ENCODE data around the gene ARHGAP24.

ARHGAP24 gene

DNA sequence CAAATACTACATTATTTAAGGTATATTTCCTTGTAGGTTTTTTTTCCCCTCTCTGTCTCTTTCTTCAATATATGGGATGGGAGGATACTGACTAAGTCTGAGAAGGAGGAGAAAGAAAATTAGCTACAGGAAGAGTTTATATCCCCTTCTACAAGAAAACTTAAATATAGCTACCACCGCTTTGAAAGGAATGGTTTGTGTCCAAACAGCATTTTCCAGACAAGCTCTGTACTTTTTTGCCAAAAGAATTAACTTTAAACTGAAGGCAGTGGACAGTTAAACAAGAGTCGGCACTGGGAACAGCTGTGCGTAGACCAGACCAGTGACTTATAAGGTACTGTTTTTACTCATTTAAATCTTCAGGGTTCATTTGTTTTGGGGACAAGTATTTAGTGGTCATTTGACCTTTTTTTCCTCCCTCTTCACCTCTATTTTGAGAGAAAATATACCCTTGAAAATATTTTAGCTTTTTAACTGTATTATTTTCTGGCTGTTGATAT, 303.7 kb downstream of the ARHGAP24 start:
- no peak for DNase-seq (ENCODE audit: low spot score)

- no peak for DNase-seq (ENCODE audit: low spot score)
These were observed 304.2 kb downstream of the ARHGAP24 start for GRCh38 chr4:85779165-85779564.

DNA sequence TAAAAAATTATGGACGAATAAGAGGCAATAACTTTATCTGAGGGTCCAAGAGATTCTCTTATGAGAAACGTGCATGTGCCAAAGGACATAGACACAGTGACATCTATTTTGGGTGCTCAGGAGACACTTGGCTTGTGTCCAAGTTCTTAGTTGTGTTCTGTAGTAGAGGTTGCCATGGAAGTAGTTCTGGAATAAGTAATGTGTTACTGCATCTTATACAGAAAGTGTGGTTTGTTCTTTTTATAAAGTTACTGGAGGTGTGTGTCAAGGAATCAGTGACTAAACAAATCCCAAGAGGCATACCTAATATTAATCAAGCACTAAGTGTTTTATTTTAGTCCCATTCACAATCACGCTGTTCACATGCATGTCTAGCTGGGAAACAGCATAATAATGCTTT, 305.7 kb downstream of the ARHGAP24 start:
- no peak for DNase-seq (ENCODE audit: low spot score)

DNA sequence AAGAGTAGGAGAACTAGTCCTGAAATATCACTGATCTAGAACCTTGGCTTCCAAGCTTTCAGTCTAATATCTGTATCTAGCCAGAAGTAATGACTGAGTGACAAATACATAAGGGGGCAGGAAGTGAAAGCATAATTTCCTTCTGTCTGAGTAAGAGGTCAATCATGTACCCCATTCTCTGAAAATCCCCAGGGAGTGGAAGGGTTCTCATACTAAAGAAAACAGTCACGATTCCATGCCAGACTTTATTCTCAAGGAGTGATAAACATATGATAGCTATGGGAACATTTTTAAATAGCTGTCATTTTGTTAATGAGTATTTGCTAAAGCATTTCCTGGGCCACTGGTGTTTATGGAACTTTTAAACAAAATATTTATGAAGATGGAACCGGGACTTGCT, 308.5 kb downstream of the ARHGAP24 start:
- DNase-seq (ENCODE audit: low spot score) = no peak

DNA sequence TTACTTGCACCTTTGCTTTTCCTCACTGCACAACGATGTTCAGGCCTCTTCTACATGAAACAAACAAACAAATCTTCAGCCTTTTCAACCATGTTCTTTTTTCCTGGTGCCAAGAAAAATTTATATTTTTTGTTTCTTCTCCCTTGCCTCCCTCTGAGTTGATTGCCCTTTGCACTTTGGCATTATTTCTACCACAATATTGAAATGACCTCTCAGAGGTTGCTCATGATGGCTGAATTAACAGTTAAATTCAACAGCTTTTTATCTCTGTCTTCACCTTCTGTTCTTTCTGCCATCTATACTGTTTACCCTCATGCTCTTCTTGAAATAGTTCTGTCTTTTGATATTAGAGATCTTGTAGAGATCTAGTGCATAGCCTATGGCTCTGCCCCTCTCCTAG, 308.9 kb downstream of the ARHGAP24 start:
- DNase-seq (ENCODE audit: low spot score) = no peak

DNA sequence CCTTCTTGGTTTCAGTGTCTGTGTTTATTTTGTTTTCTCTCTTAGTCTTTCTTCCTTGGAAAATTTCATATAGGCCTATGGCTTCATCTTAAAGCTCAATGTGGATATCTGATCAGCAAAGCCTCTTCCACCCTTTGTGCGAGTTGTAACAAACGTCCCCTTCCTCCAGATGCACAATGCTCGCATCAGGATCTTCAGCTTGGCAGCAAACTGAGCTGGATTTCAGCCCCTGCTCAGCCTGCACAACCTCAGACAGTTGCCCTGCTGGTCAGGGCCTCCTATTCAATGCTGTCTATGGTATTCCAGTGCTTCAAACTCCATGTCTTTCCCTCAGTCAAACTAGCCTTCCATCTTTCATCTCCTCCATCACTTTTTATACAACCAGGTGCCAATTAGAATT, 309.4 kb downstream of the ARHGAP24 start:
- DNase-seq (ENCODE audit: low spot score) = no peak

GRCh38 chr4:85784947-85785346, 310.0 kb downstream of the ARHGAP24 start:
- DNase-seq (ENCODE audit: low spot score) = no peak

DNA sequence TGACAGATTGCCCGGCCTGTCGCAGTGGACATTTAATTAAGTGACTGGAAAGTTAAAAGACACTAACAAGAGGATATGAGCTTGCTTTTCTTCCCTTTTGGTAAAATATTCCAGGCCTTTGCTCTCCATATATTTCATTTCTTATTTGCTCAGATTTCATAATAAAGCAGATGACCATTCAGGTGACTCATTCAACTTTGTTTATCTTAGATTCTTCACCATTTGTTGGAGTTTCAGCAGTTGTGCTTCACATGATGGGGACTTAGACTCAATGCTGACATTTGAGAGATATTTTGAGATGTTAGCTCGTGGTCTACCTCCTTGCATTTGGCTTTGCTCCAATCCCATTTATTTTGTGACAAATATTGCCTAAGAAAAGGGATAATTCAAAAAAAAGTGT, 312.2 kb downstream of the ARHGAP24 start:
- no peak for DNase-seq (ENCODE audit: low spot score)

DNA sequence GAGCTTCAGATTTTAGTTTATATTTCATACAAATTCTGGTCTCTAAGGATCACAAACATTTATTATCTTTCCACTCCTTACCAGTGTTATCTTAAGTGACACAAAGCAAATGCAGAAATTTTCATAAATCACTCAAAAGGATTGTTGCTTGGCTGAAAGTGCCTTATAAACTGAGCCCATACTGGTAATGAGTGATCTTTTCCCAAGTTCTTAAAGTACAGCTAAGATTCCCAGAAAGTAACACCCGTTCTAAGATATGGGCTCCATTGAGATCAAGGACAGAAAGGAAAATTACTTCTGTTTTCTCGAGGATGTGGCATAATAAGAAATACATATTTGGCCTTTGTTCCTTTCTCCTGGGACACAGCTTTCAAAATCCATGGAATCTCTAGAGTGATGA, 313.7 kb downstream of the ARHGAP24 start:
- DNase-seq (ENCODE audit: low spot score) = no peak

GRCh38 chr4:85789241-85789640, 314.3 kb downstream of the ARHGAP24 start:
- DNase-seq (ENCODE audit: low spot score) = no peak

DNA sequence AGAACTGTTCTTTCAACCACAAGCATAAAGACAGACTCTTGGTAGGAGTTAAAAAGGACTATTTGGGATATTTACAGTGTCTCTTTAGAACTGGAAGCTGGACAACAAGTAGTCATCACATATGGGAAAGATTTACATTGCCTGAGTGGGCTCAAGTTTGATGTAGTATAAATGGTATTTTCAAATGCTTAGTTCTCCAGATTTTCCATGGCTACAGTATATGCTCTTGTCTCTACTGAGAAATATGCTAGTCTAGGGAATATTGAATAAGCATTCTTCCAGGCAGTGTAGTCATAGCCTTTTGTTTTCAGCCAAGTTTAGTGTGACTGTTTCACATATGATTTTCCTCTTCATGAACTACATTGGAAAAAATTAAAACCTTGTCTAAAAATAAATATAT, 315.6 kb downstream of the ARHGAP24 start:
- DNase-seq (ENCODE audit: low spot score) = no peak

GRCh38 chr4:85792376-85793232, 317.7 kb downstream of the ARHGAP24 start:
- DNase-seq (ENCODE audit: low spot score) = no peak

GRCh38 chr4:85793233-85793585, 318.3 kb downstream of the ARHGAP24 start:
- DNase-seq (ENCODE audit: low spot score) = no peak

DNA sequence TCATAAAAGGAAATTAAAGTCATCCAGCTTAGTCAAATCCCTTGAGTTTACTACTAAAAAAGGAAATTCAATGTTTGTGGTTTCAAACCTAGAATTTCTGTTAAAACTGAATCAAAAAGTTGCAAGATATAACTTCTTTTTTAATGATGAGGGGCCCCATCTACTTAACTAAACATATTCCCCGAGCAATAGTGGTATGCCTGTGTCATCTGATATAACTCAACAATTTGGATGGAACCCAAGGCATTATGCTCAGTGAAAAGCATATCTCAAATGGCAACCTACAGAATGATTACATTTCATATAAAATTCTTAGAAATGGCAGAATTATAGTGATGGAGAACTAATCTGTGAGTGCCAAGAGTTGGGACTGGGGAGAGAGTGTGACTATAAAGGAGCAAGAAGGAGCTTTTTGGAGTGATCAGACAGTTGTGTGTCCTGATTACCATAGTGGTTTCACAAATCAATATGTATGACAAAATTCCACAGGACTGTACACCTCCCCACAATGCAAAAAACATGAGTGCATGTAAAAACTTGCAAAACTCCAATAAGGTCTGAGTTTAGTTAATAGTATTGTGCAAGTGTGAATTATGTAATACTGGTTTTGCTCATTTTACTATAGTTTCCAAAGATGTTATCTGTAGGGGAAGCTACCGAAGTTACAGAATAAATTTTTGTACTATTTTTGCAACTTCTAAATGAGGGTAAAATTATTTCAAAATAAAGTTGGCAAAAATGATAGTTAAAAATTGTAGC, 323.2 kb downstream of the ARHGAP24 start:
- DNase-seq (ENCODE audit: low spot score) = no peak

DNA sequence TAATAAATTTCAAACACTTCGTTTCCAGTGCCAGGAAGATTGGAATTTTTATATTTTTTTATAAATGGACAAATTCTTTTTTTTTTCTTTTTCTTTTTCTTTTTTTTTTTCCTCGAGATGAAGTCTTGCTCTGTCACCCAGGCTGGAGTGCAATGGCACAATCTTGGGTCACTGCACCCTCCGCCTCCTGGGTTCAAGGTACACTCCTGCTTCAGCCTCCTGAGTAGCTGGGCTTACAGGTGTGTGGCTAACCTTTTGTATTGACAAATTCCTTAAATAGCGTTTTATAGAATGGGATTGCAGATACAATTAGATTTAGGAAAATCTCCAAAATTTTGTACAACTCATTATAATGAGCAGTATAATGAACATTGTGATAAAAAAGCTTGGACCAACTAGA, 328.9 kb downstream of the ARHGAP24 start:
- no peak for DNase-seq (ENCODE audit: low spot score)

DNA sequence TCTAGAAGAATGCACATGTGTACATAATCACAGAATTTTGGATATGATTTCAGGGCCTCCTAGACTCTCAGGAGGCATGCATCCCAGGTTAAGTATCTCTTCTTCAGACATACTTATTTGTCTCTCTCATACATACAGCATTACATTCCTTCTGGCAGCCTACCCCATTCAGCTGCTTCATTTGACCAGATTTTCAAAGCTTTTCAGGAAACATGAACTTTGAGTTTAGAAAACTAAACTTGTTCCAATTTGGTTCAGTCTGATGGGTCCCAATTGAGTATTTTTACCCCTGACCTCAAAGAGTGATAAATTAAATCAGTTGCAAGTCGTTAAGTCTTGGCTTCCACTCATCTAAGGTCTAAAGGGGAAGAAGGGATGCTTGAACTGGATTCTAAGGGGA, 330.9 kb downstream of the ARHGAP24 start:
- DNase-seq (ENCODE audit: low spot score) = no peak

- no peak for DNase-seq (ENCODE audit: low spot score)
These were observed 331.4 kb downstream of the ARHGAP24 start for GRCh38 chr4:85806334-85806733.

GRCh38 chr4:85807247-85807950, 332.4 kb downstream of the ARHGAP24 start:
- no peak for DNase-seq (ENCODE audit: low spot score)

- DNase-seq (ENCODE audit: low spot score) = no peak
These were observed 333.2 kb downstream of the ARHGAP24 start for GRCh38 chr4:85808104-85808503.

- peak; percentile 52 for DNase-seq (ENCODE audit: low spot score)
These were observed 333.9 kb downstream of the ARHGAP24 start for GRCh38 chr4:85808864-85809263.

GRCh38 chr4:85812776-85813175, 337.8 kb downstream of the ARHGAP24 start:
- no peak for DNase-seq (ENCODE audit: low spot score)

- DNase-seq (ENCODE audit: low spot score) = no peak
These were observed 341.0 kb downstream of the ARHGAP24 start for GRCh38 chr4:85815796-85816459.

All from SW480 (cell line).